GM19240 (cell line): ENCODE results near the gene NOP10.
A peak's percentile ranks its signal among the peaks of the same experiment; 100 is the strongest.
"Not testable (repeated sequence)": the region's sequence is repeated elsewhere in the genome, so short reads cannot be mapped to it uniquely, and the experiment has no call there.

ENCODE experiments used
- DNase-seq: peaks from one replicate; pipeline ENCODE4 v3.0.0; 2011; ENCODE audit warnings: low spot score; ENCODE audit not compliant: insufficient read length

Gene NOP10

GRCh38 chr15:34358948-34359347, 16.0 kb upstream of the NOP10 start:
- no peak for DNase-seq

- DNase-seq, result no peak
Observed at GRCh38 chr15:34358367-34358766, 15.4 kb upstream of the NOP10 start.

- no peak for DNase-seq
Observed at GRCh38 chr15:34357653-34358052, 14.7 kb upstream of the NOP10 start.

GRCh38 chr15:34355241-34355640, 12.3 kb upstream of the NOP10 start:
- no peak for DNase-seq

- DNase-seq, result no peak
Observed at GRCh38 chr15:34354286-34354685, 11.3 kb upstream of the NOP10 start.

GRCh38 chr15:34353627-34354026, 10.7 kb upstream of the NOP10 start:
- DNase-seq, result no peak

GRCh38 chr15:34352996-34353395, 10.1 kb upstream of the NOP10 start:
- DNase-seq, result not testable (repeated sequence)

GRCh38 chr15:34349769-34350168, 6.8 kb upstream of the NOP10 start:
- no peak for DNase-seq

GRCh38 chr15:34348735-34349300, 5.9 kb upstream of the NOP10 start:
- no peak for DNase-seq

GRCh38 chr15:34347951-34348638, 5.2 kb upstream of the NOP10 start:
- no peak for DNase-seq

- not testable (repeated sequence) for DNase-seq
Observed at GRCh38 chr15:34342213-34342736, 661 bp downstream of the NOP10 start.

GRCh38 chr15:34341381-34342212, 1.3 kb downstream of the NOP10 start:
- no peak for DNase-seq

- no peak for DNase-seq
Observed at GRCh38 chr15:34339946-34340345, 3.0 kb downstream of the NOP10 start.

GRCh38 chr15:34338347-34338746, 4.6 kb downstream of the NOP10 start:
- DNase-seq, result no peak

GRCh38 chr15:34337557-34338306, 5.2 kb downstream of the NOP10 start, which contains the start of gene SLC12A6:
Gene SLC12A6, minus strand, starts transcription at chr15:34337781. Its CDS starts 1,101 bp downstream, at chr15:34336680.
- DNase-seq, result peak; percentile 72

GRCh38 chr15:34336991-34337556, 5.9 kb downstream of the NOP10 start:
- no peak for DNase-seq

- no peak for DNase-seq
Observed at GRCh38 chr15:34336231-34336990, 6.5 kb downstream of the NOP10 start.

- DNase-seq, result no peak
Observed at GRCh38 chr15:34335176-34336032, 7.5 kb downstream of the NOP10 start.

- DNase-seq, result no peak
Observed at GRCh38 chr15:34334672-34335071, 8.3 kb downstream of the NOP10 start.
